Peyer's patch (tissue), 4 donors: ENCODE measurements around the gene DPP9.

Experiments used
- CTCF ChIP-seq, 6 experiments: fragments of 450-650 bp in 4 of 6; fragments of 200-600 bp in 2 of 6; sonication (generic) in 1 of 6; IDR thresholded peaks; one replicate each; pipeline ENCODE4 v1.5.1; 2017 to 2019; ENCODE audit warnings: antibody characterized with exemption in 6 of 6, mild to moderate bottlenecking in 3 of 6, moderate library complexity in 1 of 6
- POLR2A ChIP-seq, 2 donors: fragments of 450-650 bp; IDR thresholded peaks; one replicate each; pipeline ENCODE4 v1.5.1; 2017; ENCODE audit warnings: antibody characterized with exemption in 2 of 2, mild to moderate bottlenecking in 2 of 2, moderate library complexity in 2 of 2

GRCh38 chr19:4760285-4760650 is 36.6 kb upstream of the DPP9 start:
- TF ChIP-seq CTCF (IDR thresholded peaks at IDR 0.05) (no peak), POLR2A (IDR thresholded peaks at IDR 0.05) (no peak)
